HG03521 (cell line): ENCODE results near the gene SYTL5.

Experiments
- ATAC-seq: cut with Tn5 transposase; IDR thresholded peaks from one replicate; pipeline ENCODE4 v1.9.1; 2021; ENCODE audit warnings: mild to moderate bottlenecking, moderate library complexity; ENCODE audit not compliant: unreplicated experiment

SYTL5 gene

GRCh38 chrX:38127961-38128360, 121.6 kb downstream of the SYTL5 start:
- ATAC-seq = no peak

GRCh38 chrX:38129366-38129765, 123.0 kb downstream of the SYTL5 start:
- ATAC-seq = no peak

- ATAC-seq = no peak
Observed at GRCh38 chrX:38138157-38138891, 132.0 kb downstream of the SYTL5 start.

GRCh38 chrX:38138900-38139299, 132.5 kb downstream of the SYTL5 start:
- ATAC-seq = no peak

DNA sequence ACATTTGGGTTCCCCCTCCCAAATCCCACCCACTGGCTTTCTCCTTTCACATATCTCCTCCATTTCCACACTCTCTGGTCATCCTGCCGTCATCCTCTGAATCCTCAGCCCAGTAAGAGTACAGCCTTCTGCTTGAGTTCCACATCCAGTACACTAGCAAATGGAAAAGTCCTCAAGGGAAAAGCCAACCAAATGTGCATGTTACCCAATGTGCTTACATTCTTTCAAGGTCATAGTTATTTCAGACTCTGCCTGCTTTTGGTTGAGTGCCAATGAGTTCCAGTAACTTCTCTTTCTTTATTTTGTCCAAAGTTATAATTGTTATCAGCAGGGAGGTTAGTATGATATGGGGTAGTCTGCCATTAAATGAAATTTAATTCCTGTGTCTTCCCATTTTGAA, 136.3 kb downstream of the SYTL5 start:
- ATAC-seq = no peak

GRCh38 chrX:38149016-38149415, 142.7 kb downstream of the SYTL5 start:
- no peak for ATAC-seq

GRCh38 chrX:38150993-38151392, 144.6 kb downstream of the SYTL5 start:
- ATAC-seq = no peak

DNA sequence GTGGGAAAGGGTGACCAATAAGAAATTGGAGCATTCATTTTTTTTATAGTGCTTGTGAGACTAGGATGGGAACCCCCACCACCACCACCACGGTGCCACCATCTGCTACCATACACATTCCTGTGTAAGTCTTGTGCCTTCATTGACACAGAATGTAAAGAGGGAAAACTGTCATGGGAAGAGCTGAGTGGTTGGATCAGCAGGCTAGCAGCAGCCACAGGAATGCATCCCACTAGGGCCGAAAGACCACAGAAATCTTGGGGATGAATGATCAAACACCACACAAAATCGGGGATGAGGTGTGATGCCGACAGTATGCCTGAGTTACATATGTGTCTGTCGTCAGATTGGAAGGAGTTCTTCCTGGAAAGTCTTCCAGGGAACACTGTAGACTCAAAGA, 145.1 kb downstream of the SYTL5 start:
- ATAC-seq = no peak

GRCh38 chrX:38154340-38154739, 148.0 kb downstream of the SYTL5 start:
- ATAC-seq = no peak

GRCh38 chrX:38154818-38155217, 148.5 kb downstream of the SYTL5 start:
- no peak for ATAC-seq

GRCh38 chrX:38156838-38157237, 150.5 kb downstream of the SYTL5 start:
- ATAC-seq = no peak

DNA sequence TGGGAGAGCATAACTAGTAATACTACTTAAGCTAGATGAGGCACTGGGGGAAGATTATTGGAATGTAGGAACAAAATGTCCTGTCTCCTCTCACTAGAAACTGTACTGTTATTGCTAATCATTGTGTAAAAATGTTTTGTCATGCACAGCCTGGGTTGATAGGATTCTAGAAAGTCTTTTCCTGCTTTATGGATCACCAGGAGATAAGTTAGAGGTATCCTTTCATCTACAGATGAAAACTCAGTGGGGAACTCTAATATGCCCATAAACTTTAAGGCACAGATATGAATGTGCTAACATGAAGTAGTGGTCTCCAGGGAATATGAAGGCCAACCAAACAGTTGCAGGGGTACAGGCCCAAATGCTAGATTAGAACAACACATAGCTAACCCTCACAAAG, 156.8 kb downstream of the SYTL5 start:
- ATAC-seq = no peak

- ATAC-seq = no peak
Observed at GRCh38 chrX:38165023-38165422, 158.7 kb downstream of the SYTL5 start.

DNA sequence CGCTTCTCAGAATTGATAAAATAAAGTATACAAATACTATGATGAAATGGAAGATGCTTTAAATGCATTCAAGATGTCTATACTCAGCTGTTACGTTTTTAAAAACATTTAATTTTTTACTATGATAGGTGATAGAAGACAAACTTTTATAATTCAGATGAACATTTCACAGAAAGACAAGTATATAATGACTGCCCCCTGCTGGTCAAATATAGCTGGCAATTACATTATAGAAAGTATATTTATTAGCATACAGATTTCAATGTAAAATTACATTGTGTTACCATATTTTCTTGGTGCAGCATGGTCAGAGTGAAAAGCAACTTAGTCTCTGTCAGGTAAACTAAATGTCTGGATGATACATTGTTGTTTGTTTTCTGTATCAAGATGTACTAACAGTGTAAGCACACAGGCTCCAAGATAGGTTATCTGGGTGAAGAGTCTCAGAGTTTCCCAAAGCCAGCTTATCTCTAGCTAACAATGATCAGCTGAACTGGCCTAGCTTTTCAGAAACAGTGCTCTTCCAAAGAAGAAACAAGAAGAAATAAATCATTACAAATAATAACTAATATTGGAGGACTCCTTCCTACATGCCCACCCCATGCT, 160.2 kb downstream of the SYTL5 start:
- ATAC-seq = no peak

- no peak for ATAC-seq
Observed at GRCh38 chrX:38170556-38170955, 164.2 kb downstream of the SYTL5 start.

- no peak for ATAC-seq
Observed at GRCh38 chrX:38172596-38172995, 166.2 kb downstream of the SYTL5 start.

- ATAC-seq = no peak
Observed at GRCh38 chrX:38175139-38175538, 168.8 kb downstream of the SYTL5 start.

- ATAC-seq = no peak
Observed at GRCh38 chrX:38178396-38178795, 172.0 kb downstream of the SYTL5 start.
